Colonic mucosa (tissue), 4 donors: ENCODE results near the gene BRCA2. TPM values are rescaled to one million over a fixed set of nuclear protein-coding genes. Genes with fewer than 3 reads are reported as not detected.

Experiments
- DNase-seq: peaks from one replicate; pipeline ENCODE4 v3.0.0-alpha.2; 2020
- H3K27ac ChIP-seq: fragments of 200-600 bp; one replicate; pipeline ENCODE4 v1.8.0; 2021
- H3K27me3 ChIP-seq: fragments of 200-600 bp; one replicate; pipeline ENCODE4 v1.8.0; 2021
- H3K36me3 ChIP-seq: fragments of 200-600 bp; one replicate; pipeline ENCODE4 v1.8.0; 2021
- H3K4me1 ChIP-seq: fragments of 200-600 bp; one replicate; pipeline ENCODE4 v1.8.0; 2021; ENCODE audit warnings: mild to moderate bottlenecking
- H3K4me3 ChIP-seq: fragments of 200-600 bp; one replicate; pipeline ENCODE4 v1.8.0; 2021
- H3K9ac ChIP-seq, 2 donors: one replicate each; pipeline ENCODE4 v1.7.0; 2013; ENCODE audit warnings: control low read depth in 2 of 2, low read depth in 2 of 2, low read length in 2 of 2
- H3K9me3 ChIP-seq: fragments of 200-600 bp; one replicate; pipeline ENCODE4 v1.8.0; 2021
- intact Hi-C: fragments of 100-400 bp; cut with DNase I; formaldehyde crosslinking; loops from one replicate; pipeline ENCODE4 v1.14.1; 2022
- total RNA-seq, 2 donors: library from RNA; stranded (reverse); fragmentation: NEBNext Ultra II Directional in 1 of 2; extraction: Animal tissue kit (Norgen Biotek cat#: 25700) in 1 of 2; gene quantifications; one replicate each; pipeline ENCODE4 v1.2.1, GENCODE V29; 2021
- TF ChIP-seq, protein P1 (sequence below): fragments of 200-600 bp; IDR thresholded peaks from one replicate; pipeline ENCODE4 v1.8.0; 2022; ENCODE audit warnings: antibody characterized with exemption, mild to moderate bottlenecking
- donor health status: healthy.
- donor health status: DM: no; HTN: no; CAD: no.
- donor health status: DM: no; HTN: no; CAD: no.

BRCA2 gene
- total RNA-seq, 2 donors from 2014 or later: 4.8 to 12.1 TPM

DNA sequence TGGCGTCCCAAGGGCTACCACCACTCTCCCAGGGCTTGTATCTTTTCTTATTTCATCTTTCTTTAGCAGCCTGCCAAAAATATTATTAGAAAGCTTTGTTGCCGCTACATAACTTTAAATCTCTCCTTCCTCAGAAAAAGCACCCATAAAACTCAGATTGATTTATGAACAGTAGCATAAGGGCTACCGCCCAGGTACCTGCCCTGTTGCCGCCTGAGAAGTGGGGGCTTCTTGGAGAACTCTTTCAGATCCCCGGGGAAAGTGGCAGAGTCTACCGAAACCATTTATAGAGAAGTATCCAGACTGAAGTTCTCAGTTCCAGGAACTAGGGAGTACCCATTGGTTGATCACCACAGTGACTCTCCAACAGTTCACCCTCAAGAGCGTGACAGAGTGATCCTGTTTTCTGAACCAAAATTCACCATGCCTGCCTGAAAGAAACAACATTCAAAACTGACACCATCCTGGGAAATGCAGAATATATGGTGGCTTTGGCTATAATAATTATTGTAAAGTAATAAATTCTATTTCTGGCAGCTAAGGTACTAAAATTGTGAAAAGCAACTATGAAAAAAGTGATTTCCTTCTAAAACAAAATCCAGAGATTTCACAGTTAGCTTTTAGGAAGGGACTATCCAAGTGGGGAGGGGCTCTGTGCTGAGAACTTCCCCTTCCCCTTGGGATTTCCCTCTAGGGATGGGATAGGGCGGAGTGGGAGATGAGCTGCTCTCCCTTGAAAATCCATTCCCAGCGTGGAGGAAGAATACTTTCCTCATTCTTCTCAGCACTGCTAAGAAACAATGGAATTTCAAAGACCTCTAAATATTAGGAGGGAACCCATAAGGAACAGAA lies 113.5 kb downstream of the BRCA2 start:
- no peak for DNase-seq
- H3K36me3 ChIP-seq: no peaks in the 10 kb centered on the region
- H3K27me3 ChIP-seq: no peaks in the 10 kb centered on the region
- TF ChIP-seq, protein P1, sequence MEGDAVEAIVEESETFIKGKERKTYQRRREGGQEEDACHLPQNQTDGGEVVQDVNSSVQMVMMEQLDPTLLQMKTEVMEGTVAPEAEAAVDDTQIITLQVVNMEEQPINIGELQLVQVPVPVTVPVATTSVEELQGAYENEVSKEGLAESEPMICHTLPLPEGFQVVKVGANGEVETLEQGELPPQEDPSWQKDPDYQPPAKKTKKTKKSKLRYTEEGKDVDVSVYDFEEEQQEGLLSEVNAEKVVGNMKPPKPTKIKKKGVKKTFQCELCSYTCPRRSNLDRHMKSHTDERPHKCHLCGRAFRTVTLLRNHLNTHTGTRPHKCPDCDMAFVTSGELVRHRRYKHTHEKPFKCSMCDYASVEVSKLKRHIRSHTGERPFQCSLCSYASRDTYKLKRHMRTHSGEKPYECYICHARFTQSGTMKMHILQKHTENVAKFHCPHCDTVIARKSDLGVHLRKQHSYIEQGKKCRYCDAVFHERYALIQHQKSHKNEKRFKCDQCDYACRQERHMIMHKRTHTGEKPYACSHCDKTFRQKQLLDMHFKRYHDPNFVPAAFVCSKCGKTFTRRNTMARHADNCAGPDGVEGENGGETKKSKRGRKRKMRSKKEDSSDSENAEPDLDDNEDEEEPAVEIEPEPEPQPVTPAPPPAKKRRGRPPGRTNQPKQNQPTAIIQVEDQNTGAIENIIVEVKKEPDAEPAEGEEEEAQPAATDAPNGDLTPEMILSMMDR: no peak
- intact Hi-C loops: no loop called here
- peak overlapping the region; percentile 71 for H3K4me3 ChIP-seq
- no peaks in the 10 kb centered on the region for H3K9me3 ChIP-seq
- peak overlapping the region; percentile 69 to 89 for H3K9ac ChIP-seq
- H3K4me1 ChIP-seq: no peaks in the 10 kb centered on the region
- H3K27ac ChIP-seq: peak overlapping the region; percentile 86

DNA sequence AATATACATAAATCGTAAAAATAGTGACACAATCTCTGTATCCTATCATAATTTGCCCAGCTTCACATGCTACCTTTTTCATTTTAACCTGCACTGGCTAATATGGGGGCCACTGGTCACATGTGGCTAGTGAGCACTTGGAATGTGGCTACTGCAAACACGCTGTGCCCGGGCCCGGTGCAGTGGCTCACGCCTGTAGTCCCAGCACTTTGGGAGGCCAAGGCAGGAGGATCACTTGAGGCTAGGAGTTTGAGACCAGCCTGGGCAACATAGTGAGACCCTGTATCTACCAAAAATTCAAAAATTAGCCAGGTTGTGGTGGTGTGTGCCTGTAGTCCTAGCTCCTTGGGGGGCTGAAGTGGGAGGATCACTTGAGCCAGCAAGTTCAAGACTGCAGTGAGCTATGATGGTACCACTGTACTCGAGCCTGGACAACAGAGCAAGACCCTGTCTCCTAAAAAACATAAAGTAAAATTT lies 114.2 kb downstream of the BRCA2 start:
- TF ChIP-seq, protein P1: no peak
- Histone ChIP-seq H3K4me1 (no peaks in the 10 kb centered on the region), H3K9me3 (no peaks in the 10 kb centered on the region), H3K27me3 (no peaks in the 10 kb centered on the region), H3K27ac (no peak overlapping the region), H3K36me3 (no peaks in the 10 kb centered on the region), H3K9ac (no peak overlapping the region), H3K4me3 (no peak overlapping the region)
- intact Hi-C loops: no loop called here
- DNase-seq: no peak

DNA sequence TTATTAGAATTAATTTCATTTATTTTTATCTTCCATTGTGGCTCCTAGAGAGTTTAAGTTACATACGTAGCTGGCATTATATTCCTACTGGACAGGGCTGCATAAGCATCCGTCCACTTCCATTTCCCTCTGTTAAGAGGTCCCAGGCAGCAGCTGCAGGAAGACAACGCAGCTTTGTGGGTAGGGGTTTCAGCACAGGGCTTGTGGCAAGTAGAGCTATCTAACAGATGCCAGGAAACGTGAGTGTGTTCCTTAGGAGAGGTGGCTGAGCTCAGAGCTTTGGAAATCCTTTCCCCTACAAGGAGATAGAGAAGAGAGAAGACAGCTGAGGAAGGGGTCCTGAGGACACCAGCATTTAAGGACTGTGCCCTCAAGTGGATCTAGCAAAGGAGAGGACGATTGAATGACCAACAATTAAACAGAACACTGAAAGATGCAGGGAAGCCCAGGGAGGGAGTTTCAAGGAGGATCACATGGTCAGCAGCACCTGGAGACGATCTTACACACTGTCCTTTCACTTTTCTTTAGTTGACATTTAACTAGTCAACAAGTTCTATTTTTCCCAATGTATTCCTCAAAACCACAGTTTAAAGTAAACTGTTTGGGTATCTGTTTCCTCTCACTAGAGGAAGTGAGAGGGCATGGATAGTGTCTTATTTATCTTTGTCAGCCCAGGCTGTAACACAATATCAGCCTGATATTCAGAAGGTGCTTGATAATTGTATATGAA lies 114.9 kb downstream of the BRCA2 start:
- TF ChIP-seq, protein P1: no peak
- no peak for DNase-seq
- no peak overlapping the region for H3K9ac ChIP-seq
- intact Hi-C loops: no loop called here
- no peaks in the 10 kb centered on the region for H3K27me3 ChIP-seq
- H3K9me3 ChIP-seq: no peaks in the 10 kb centered on the region
- H3K36me3 ChIP-seq: no peaks in the 10 kb centered on the region
- H3K4me3 ChIP-seq: no peak overlapping the region
- no peak overlapping the region for H3K27ac ChIP-seq
- no peaks in the 10 kb centered on the region for H3K4me1 ChIP-seq

DNA sequence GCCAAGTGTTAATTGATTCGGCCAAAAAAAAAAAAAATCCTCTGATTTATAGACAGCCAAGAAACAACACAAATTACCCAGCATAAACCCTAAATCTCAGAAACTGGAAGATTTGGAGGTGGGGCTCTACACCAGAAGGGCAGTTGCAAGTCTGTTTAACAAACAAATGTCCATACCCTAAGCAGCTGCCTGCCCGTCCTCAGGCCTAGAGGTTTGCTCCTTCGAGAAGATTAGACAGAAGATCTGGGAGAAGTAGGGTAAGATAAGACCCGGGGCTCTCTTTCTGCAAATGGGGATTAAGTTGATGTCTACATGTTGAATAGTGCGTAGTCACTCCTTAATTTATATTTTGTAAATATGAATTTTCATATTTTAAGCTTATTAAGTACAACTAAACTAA lies 116.1 kb downstream of the BRCA2 start:
- DNase-seq: no peak
- H3K4me3 ChIP-seq: no peak overlapping the region
- no peaks in the 10 kb centered on the region for H3K27me3 ChIP-seq
- H3K27ac ChIP-seq: no peak overlapping the region
- no peaks in the 10 kb centered on the region for H3K4me1 ChIP-seq
- TF ChIP-seq, protein P1: no peak
- H3K9ac ChIP-seq: no peak overlapping the region
- H3K9me3 ChIP-seq: no peaks in the 10 kb centered on the region
- intact Hi-C loops: no loop called here
- no peaks in the 10 kb centered on the region for H3K36me3 ChIP-seq

DNA sequence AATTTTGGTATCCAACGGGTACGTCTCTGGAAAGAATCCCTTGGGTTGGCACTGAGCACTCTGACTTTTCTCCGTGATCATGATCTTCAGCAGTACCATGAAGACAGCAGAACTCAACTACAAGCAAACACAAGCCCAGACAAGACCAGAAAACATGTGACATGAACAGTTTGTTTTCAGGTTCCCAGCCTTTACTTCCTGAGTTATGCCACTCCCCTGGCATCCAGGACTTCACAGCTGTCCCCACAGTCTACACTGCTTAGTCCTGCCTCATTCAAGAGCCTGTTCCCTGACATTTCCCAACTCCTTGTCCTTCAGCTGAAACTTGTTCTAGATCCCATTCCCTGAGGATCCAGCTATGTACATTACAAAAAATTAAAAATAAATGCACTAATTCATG lies 117.5 kb downstream of the BRCA2 start:
- Histone ChIP-seq H3K27me3 (no peaks in the 10 kb centered on the region), H3K27ac (no peak overlapping the region), H3K36me3 (no peaks in the 10 kb centered on the region), H3K4me3 (no peak overlapping the region), H3K9me3 (no peaks in the 10 kb centered on the region), H3K9ac (no peak overlapping the region), H3K4me1 (no peaks in the 10 kb centered on the region)
- TF ChIP-seq, protein P1: no peak
- intact Hi-C loops: no loop called here
- DNase-seq: no peak
